ENCODE measurements around the gene MAPRE3.

Gene MAPRE3

GRCh38 chr2:26954135-26954534 lies 16.3 kb upstream of the MAPRE3 start:
- no peak overlapping the region for H3K9ac ChIP-seq (ENCODE audit: low read length)
- H3K4me3 ChIP-seq (ENCODE audit: insufficient read depth, low read length, poor library complexity, severe bottlenecking) = no peak overlapping the region
- no peak overlapping the region for H3K27ac ChIP-seq (ENCODE audit: low read depth, low read length)
- TF ChIP-seq EZH2phosphoT487 (conservative IDR thresholded peaks at IDR 0.05; ENCODE audit: low read length) (no peak), CTCF (IDR thresholded peaks at IDR 0.05; ENCODE audit: insufficient read depth, low read length, poor library complexity, severe bottlenecking) (no peak)
- H3K4me2 ChIP-seq (ENCODE audit: low read depth, low read length, poor library complexity, severe bottlenecking) = no peak overlapping the region
- no peaks in the 10 kb centered on the region for H3K9me3 ChIP-seq (ENCODE audit: insufficient read depth, low read length)
- no peaks in the 10 kb centered on the region for H3K27me3 ChIP-seq (ENCODE audit: low read length)
- H3F3A ChIP-seq (ENCODE audit: insufficient read depth) = no peaks in the 10 kb centered on the region
- H3K36me3 ChIP-seq (ENCODE audit: low read length) = no peaks in the 10 kb centered on the region
- H4K20me1 ChIP-seq (ENCODE audit: low read depth, low read length) = no peaks in the 10 kb centered on the region
- H3K9me2 ChIP-seq (replicated peaks; ENCODE audit: insufficient read depth, low read length) = no peaks in the 10 kb centered on the region
- no peak overlapping the region for H2AFZ ChIP-seq (ENCODE audit: low read depth, low read length, severe bottlenecking)
- no peaks in the 10 kb centered on the region for H3K79me2 ChIP-seq (ENCODE audit: insufficient read depth, low read length)

GRCh38 chr2:26957041-26957440 lies 13.4 kb upstream of the MAPRE3 start:
- no peak for TF ChIP-seq CTCF (IDR thresholded peaks at IDR 0.05; ENCODE audit: insufficient read depth, low read length, poor library complexity, severe bottlenecking)
- TF ChIP-seq EZH2phosphoT487 (conservative IDR thresholded peaks at IDR 0.05; ENCODE audit: low read length) = no peak

GRCh38 chr2:26957534-26957933 lies 12.9 kb upstream of the MAPRE3 start:
- Histone ChIP-seq H3K27ac (ENCODE audit: low read depth, low read length) (no peak overlapping the region), H3K9me3 (ENCODE audit: insufficient read depth, low read length) (no peaks in the 10 kb centered on the region), H3K79me2 (ENCODE audit: insufficient read depth, low read length) (no peaks in the 10 kb centered on the region), H3K9ac (ENCODE audit: low read length) (no peak overlapping the region), H3K4me2 (ENCODE audit: low read depth, low read length, poor library complexity, severe bottlenecking) (no peak overlapping the region), H2AFZ (ENCODE audit: low read depth, low read length, severe bottlenecking) (no peak overlapping the region), H3K4me3 (ENCODE audit: insufficient read depth, low read length, poor library complexity, severe bottlenecking) (no peak overlapping the region), H3K36me3 (ENCODE audit: low read length) (no peaks in the 10 kb centered on the region), H3K9me2 (replicated peaks; ENCODE audit: insufficient read depth, low read length) (no peaks in the 10 kb centered on the region), H4K20me1 (ENCODE audit: low read depth, low read length) (no peaks in the 10 kb centered on the region), H3K27me3 (ENCODE audit: low read length) (no peaks in the 10 kb centered on the region), H3F3A (ENCODE audit: insufficient read depth) (no peaks in the 10 kb centered on the region)
- TF ChIP-seq EZH2phosphoT487 (conservative IDR thresholded peaks at IDR 0.05; ENCODE audit: low read length) (no peak), CTCF (IDR thresholded peaks at IDR 0.05; ENCODE audit: insufficient read depth, low read length, poor library complexity, severe bottlenecking) (no peak)

More at GRCh38 chr2:26957041-26957440, 13.4 kb upstream of the MAPRE3 start:
- H4K20me1 ChIP-seq (ENCODE audit: low read depth, low read length) = no peaks in the 10 kb centered on the region
- no peaks in the 10 kb centered on the region for H3K36me3 ChIP-seq (ENCODE audit: low read length)
- H3K79me2 ChIP-seq (ENCODE audit: insufficient read depth, low read length) = no peaks in the 10 kb centered on the region
- no peak overlapping the region for H3K4me2 ChIP-seq (ENCODE audit: low read depth, low read length, poor library complexity, severe bottlenecking)
- H3F3A ChIP-seq (ENCODE audit: insufficient read depth) = no peaks in the 10 kb centered on the region
- no peak overlapping the region for H2AFZ ChIP-seq (ENCODE audit: low read depth, low read length, severe bottlenecking)
- no peaks in the 10 kb centered on the region for H3K9me3 ChIP-seq (ENCODE audit: insufficient read depth, low read length)
- H3K9ac ChIP-seq (ENCODE audit: low read length) = no peak overlapping the region
- no peak overlapping the region for H3K4me3 ChIP-seq (ENCODE audit: insufficient read depth, low read length, poor library complexity, severe bottlenecking)
- no peaks in the 10 kb centered on the region for H3K27me3 ChIP-seq (ENCODE audit: low read length)
- H3K27ac ChIP-seq (ENCODE audit: low read depth, low read length) = no peak overlapping the region
- H3K9me2 ChIP-seq (replicated peaks; ENCODE audit: insufficient read depth, low read length) = no peaks in the 10 kb centered on the region
